HepG2 (cell line): Measurements from ENCODE around the gene CKB. TPM values are rescaled to one million over a fixed set of nuclear protein-coding genes. Genes with fewer than 3 reads are reported as not detected.

Source experiments
- BCL6 ChIP-seq: IDR thresholded peaks from 2 replicates; pipeline ENCODE4 v1.6.1; 2016; ENCODE audit warnings: missing genetic modification reagents, missing compliant biosample characterization
- DNMT1 ChIP-seq: sonication (generic); formaldehyde crosslinking; IDR thresholded peaks from 2 replicates; pipeline ENCODE4 v1.5.1; 2020; ENCODE audit warnings: mild to moderate bottlenecking, missing genetic modification reagents
- EP300 ChIP-seq, 3 experiments: sonication (generic) in 1 of 3; formaldehyde crosslinking in 1 of 3; IDR thresholded peaks; 2 replicates each; pipeline versions ENCODE4 v1.5.1 to v1.6.1; 2011 to 2020; ENCODE audit warnings: low read depth in 2 of 3, low read length in 2 of 3, borderline replicate concordance in 1 of 3, improper control_type of control experiment in 1 of 3, mild to moderate bottlenecking in 1 of 3, missing genetic modification reagents in 1 of 3, moderate library complexity in 1 of 3
- FOXP1 ChIP-seq, 2 experiments: fragments of 450-650 bp in 1 of 2; IDR thresholded peaks; 2 replicates each; pipeline ENCODE4 v1.6.1; 2017 to 2018; ENCODE audit warnings: antibody characterized with exemption in 1 of 2
- HNRNPUL1 ChIP-seq: fragments of 200-400 bp; formaldehyde crosslinking; IDR thresholded peaks from 2 replicates; pipeline ENCODE4 v1.6.1; 2017; ENCODE audit warnings: low read depth, mild to moderate bottlenecking, low read length, moderate library complexity
- HOXA9 ChIP-seq: sonication (generic); formaldehyde crosslinking; IDR thresholded peaks from 2 replicates; pipeline ENCODE4 v1.8.1; 2022; ENCODE audit warnings: missing genetic modification reagents, mild to moderate bottlenecking, moderate library complexity, borderline replicate concordance
- KAT8 ChIP-seq: IDR thresholded peaks from 2 replicates; pipeline ENCODE4 v1.6.1; 2016; ENCODE audit warnings: missing genetic modification reagents, missing compliant biosample characterization
- PRMT3 ChIP-seq: sonication (generic); formaldehyde crosslinking; IDR thresholded peaks from 2 replicates; pipeline ENCODE4 v1.8.1; 2022; ENCODE audit warnings: low read depth, mild to moderate bottlenecking, moderate library complexity, missing genetic modification reagents, borderline replicate concordance
- PRPF4 ChIP-seq: fragments of 200-400 bp; formaldehyde crosslinking; IDR thresholded peaks from 2 replicates; pipeline ENCODE4 v1.6.1; 2016; ENCODE audit warnings: low read length, low read depth; ENCODE audit not compliant: poor library complexity, severe bottlenecking
- RFX3 ChIP-seq: IDR thresholded peaks from 2 replicates; pipeline ENCODE4 v1.6.1; 2016; ENCODE audit warnings: missing biosample characterization, missing genetic modification reagents
- ZNF138 ChIP-seq: sonication (generic); formaldehyde crosslinking; IDR thresholded peaks from 2 replicates; pipeline ENCODE4 v1.5.0; 2020; ENCODE audit warnings: mild to moderate bottlenecking, low read depth, missing genetic modification reagents
- ZNF205 ChIP-seq: IDR thresholded peaks from 2 replicates; pipeline ENCODE4 v1.6.1; 2018; ENCODE audit warnings: missing biosample characterization, missing genetic modification reagents
- ZNF616 ChIP-seq: sonication (generic); formaldehyde crosslinking; IDR thresholded peaks from 2 replicates; pipeline ENCODE4 v1.5.0; 2020; ENCODE audit warnings: low read depth, mild to moderate bottlenecking, missing genetic modification reagents
- polyA plus RNA-seq, 8 experiments: library from polyadenylated mRNA; depleted of rRNA in 3 of 8; stranded (reverse) in 7 of 8; unstranded in 1 of 8; fragments of >200 nt; fragmentation: Illumina TruSeq in 4 of 8; extraction: Trizol in 4 of 8; gene quantifications; 2 replicates each; pipeline versions ENCODE4 v1.2.1 to v1.2.3, GENCODE V29; 2011 to 2016; ENCODE audit warnings: low read depth in 4 of 8, missing spikeins in 1 of 8, mixed read lengths in 1 of 8; ENCODE audit not compliant: insufficient read depth in 1 of 8
- total RNA-seq, 5 experiments: library from RNA; depleted of rRNA; stranded (reverse); fragments of >200 nt; fragmentation: Illumina TruSeq; extraction: Trizol; gene quantifications; 2 replicates each; pipeline ENCODE4 v1.2.3, GENCODE V29; 2016; ENCODE audit warnings: low read depth in 1 of 5
- TF ChIP-seq, protein P1 (sequence below), 2 experiments: sonication (generic) in 1 of 2; formaldehyde crosslinking in 1 of 2; IDR thresholded peaks; 2 replicates each; pipeline versions ENCODE4 v1.6.1 to v1.9.0; 2014 to 2022; ENCODE audit warnings: antibody characterized with exemption in 1 of 2, borderline replicate concordance in 1 of 2, inconsistent platforms in 1 of 2, low read depth in 1 of 2, missing genetic modification reagents in 1 of 2
- TF ChIP-seq, protein P2 (sequence below): sonication (generic); formaldehyde crosslinking; conservative IDR thresholded peaks from 2 replicates; pipeline ENCODE4 v1.4.0; 2020; ENCODE audit warnings: missing genetic modification reagents
- TF ChIP-seq, protein P3 (sequence below): sonication (generic); formaldehyde crosslinking; IDR thresholded peaks from 2 replicates; pipeline ENCODE4 v1.9.0; 2021; ENCODE audit warnings: missing genetic modification reagents, borderline replicate concordance

The CKB gene
- total and polyA plus RNA-seq, 2 of the 13 experiments (the other 11 are each of a cell fraction or from before 2014, with no cell fraction given) = 82.3 to 217 TPM

DNA sequence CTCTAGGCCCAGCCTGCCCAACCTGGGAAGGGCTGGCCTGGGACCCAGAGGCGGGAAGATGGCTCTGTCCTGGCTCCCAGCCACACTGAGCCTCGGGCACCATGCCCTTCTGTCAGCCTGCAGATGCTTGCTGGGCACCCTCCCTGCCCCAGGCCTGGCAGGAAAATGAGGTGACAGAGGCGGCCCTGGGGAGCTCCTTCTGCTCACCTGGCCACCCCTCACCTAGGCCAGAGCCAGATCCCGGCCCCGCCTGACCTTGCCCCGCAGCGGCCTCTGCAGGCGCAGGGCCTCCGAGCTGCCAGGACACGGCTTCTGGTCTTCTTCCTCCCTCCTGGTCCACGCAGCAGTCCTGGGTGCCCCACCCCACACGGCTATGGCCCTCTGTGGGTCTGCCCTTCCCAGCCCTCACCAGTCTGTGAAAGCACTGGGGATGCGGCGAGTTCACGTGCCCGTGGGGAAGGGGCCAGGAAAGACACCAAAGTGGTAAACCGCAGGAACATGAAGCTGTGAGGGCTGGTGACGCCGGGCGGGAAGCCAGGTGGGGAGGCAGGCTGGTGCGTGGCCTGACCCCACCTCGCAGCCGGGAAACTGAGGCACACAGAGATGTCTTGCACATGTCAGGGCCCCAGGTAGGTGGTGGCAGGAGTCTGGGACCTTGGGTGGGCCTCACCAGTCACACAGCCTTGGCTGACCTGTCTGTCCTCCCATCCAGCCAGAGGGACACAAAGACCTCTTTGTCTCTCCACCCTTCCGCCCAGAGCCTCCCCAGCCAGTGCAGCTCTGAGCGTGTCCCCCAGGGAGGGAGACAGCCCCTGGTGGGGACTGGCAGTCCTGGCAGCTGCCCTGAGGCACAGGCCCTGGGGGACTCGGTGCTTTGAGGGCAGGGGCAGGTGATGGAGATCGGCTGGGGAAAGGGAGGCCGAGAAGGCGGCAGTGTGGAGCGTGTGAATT lies 27.0 kb upstream of the CKB start (continued):
- TF ChIP-seq, protein P1, sequence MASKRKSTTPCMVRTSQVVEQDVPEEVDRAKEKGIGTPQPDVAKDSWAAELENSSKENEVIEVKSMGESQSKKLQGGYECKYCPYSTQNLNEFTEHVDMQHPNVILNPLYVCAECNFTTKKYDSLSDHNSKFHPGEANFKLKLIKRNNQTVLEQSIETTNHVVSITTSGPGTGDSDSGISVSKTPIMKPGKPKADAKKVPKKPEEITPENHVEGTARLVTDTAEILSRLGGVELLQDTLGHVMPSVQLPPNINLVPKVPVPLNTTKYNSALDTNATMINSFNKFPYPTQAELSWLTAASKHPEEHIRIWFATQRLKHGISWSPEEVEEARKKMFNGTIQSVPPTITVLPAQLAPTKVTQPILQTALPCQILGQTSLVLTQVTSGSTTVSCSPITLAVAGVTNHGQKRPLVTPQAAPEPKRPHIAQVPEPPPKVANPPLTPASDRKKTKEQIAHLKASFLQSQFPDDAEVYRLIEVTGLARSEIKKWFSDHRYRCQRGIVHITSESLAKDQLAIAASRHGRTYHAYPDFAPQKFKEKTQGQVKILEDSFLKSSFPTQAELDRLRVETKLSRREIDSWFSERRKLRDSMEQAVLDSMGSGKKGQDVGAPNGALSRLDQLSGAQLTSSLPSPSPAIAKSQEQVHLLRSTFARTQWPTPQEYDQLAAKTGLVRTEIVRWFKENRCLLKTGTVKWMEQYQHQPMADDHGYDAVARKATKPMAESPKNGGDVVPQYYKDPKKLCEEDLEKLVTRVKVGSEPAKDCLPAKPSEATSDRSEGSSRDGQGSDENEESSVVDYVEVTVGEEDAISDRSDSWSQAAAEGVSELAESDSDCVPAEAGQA (IDR thresholded peaks at IDR 0.05; ENCODE audit: low read depth) = no peak
- TF ChIP-seq, protein P1 (CRISPR knock-in tag; IDR thresholded peaks at IDR 0.05; ENCODE audit: borderline replicate concordance) = no peak
- TF ChIP-seq PRMT3 = no peak
- TF ChIP-seq FOXP1 (IDR thresholded peaks at IDR 0.05) = no peak
- no peak for TF ChIP-seq FOXP1 (CRISPR knock-in tag; IDR thresholded peaks at IDR 0.05)
- TF ChIP-seq, protein P2, sequence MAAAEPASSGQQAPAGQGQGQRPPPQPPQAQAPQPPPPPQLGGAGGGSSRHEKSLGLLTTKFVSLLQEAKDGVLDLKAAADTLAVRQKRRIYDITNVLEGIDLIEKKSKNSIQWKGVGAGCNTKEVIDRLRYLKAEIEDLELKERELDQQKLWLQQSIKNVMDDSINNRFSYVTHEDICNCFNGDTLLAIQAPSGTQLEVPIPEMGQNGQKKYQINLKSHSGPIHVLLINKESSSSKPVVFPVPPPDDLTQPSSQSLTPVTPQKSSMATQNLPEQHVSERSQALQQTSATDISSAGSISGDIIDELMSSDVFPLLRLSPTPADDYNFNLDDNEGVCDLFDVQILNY (CRISPR knock-in tag) = no peak
- peak; percentile 35; the same call in 1 of the 2 replicates for TF ChIP-seq BCL6
- no peak for TF ChIP-seq ZNF138
- no peak for TF ChIP-seq HOXA9
- TF ChIP-seq PRPF4 = no peak
- TF ChIP-seq KAT8 (CRISPR knock-in tag) = peak; percentile 69
- TF ChIP-seq ZNF205 (CRISPR knock-in tag) = no peak
- no peak for TF ChIP-seq RFX3 (CRISPR knock-in tag)
- TF ChIP-seq EP300 (IDR thresholded peaks at IDR 0.05; ENCODE audit: low read depth in 2 of 2, low read length in 2 of 2) = peak; percentile 13 to 25; a peak in 2 of 4 replicates
- TF ChIP-seq EP300 (CRISPR knock-in tag; IDR thresholded peaks at IDR 0.05; ENCODE audit: borderline replicate concordance) = no peak
- no peak for TF ChIP-seq HNRNPUL1
- TF ChIP-seq ZNF616 (CRISPR knock-in tag) = peak; percentile 60; the same call in 1 of the 2 replicates
- TF ChIP-seq DNMT1 (CRISPR knock-in tag) = no peak
- TF ChIP-seq, protein P3, sequence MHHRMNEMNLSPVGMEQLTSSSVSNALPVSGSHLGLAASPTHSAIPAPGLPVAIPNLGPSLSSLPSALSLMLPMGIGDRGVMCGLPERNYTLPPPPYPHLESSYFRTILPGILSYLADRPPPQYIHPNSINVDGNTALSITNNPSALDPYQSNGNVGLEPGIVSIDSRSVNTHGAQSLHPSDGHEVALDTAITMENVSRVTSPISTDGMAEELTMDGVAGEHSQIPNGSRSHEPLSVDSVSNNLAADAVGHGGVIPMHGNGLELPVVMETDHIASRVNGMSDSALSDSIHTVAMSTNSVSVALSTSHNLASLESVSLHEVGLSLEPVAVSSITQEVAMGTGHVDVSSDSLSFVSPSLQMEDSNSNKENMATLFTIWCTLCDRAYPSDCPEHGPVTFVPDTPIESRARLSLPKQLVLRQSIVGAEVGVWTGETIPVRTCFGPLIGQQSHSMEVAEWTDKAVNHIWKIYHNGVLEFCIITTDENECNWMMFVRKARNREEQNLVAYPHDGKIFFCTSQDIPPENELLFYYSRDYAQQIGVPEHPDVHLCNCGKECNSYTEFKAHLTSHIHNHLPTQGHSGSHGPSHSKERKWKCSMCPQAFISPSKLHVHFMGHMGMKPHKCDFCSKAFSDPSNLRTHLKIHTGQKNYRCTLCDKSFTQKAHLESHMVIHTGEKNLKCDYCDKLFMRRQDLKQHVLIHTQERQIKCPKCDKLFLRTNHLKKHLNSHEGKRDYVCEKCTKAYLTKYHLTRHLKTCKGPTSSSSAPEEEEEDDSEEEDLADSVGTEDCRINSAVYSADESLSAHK (CRISPR knock-in tag) = no peak
